Stimulated activated CD8-positive, alpha-beta memory T cell treated with anti-CD3 and anti-CD28 coated beads, Interleukin-4, amount 100 ng/mL, for 1 hour (primary cell): Measurements from ENCODE around the gene S100A16.
"Not testable (repeated sequence)": the region's sequence is repeated elsewhere in the genome, so short reads cannot be mapped to it uniquely, and the experiment has no call there.

Source experiments
- DNase-seq, 2 donors: peaks; one replicate each; pipeline ENCODE4 v3.0.0-alpha.2; 2020; ENCODE audit warnings: low read depth in 2 of 2, low spot score in 1 of 2

Gene S100A16

DNA sequence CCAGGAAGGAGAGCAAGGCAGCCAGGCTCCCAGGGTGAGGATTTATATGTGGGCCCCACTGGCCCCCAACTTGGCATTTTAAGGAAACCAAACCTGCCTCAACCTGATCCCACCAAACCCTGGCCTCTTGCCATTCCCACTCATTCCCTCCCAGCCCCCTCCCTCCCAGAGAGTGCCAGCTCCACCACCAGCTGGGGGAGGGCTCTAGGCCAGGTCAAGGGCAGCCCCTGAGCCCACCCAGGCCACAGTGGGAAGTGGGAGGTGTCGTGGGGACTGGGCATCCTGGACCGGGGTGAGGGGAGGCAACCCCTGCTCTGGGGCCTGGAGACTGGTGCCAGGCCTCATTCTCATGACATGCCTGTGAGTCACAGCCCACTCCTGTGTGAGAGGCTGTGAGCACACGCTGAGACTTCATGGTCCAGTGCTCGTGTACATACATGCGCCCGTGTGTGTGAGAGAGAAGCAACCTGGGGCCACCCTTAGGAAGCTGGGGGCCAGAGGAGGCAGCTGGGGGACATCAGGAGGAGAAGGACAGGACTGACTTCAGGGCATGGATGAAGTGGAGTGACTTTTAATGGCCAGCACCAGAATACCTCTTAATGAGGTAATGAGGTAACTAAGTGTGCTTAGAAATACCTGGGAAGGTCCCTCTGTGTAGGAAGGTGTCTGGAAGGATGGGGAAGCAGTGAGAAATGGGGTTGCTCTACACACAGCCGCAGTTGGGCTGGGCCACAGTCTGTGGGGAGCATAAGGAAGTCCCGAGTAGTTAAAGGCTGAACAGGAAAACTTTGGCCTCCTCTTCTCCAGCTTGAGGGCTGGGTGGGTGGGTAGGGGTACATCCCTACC is 47.2 kb downstream of the S100A16 start, which contains the start of gene S100A2:
TSS of gene S100A2 (minus strand) at position 316 of the 846 bp plus-strand sequence. CDS start 1,967 bp downstream, outside the sequence.
- no peak for DNase-seq

DNA sequence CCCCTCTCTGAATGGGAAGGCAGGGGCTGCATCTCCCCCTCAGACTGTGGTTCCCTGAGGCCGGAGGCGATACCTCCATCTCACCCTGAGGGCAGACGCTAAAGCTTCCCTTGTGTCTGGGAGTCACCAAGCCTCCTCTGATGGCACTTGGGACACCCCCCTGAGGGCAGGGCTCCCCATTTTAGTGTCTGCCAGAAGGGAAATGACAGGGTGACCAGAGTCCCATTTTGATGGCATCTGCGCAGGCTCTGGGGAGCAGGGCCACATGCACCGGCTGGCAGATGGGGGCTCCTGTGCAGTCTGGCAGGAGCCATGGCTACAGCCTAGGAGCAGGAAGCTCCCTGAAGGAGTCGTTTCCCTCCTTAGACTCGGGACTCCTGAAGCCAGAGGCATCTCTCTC is 48.9 kb downstream of the S100A16 start:
- no peak for DNase-seq

DNA sequence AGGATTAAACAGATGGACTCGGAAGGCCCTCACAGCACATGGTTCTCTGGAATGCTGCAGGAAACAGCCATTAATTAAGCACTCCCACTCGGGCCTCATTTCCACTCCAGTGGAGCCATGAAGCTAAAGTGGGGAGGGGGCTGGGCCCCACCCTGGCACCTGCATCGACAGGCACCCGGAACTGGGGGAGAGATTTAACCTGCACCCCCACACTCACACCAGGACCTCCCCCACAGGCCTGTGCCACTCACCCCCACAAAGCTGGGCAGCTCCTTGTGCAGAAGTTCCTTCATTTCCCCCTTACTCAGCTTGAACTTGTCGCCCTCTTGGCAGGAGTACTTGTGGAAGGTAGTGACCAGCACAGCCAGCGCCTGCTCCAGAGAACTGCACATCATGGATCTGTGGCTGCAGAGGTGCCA is 49.4 kb downstream of the S100A16 start:
- DNase-seq, result no peak

DNA sequence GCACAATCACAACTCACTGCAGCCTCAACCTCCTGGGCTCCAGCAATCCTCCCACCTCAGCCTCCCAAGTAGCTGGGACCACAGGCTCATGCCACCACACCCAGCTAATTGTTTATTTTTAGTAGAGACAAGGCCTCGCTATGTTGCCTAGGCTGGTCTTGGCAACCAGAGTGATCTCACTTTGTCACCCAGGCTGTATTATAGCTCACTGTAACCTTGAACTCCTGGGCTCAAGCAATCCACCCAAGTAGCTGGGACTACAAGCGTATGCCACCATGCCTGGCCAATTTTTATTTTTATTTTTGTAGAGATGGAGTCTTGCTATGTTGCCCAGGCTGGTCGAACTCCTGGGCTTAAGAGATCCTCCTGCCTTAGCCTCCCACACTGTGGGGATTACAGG is 50.9 kb downstream of the S100A16 start:
- not testable (repeated sequence) for DNase-seq

DNA sequence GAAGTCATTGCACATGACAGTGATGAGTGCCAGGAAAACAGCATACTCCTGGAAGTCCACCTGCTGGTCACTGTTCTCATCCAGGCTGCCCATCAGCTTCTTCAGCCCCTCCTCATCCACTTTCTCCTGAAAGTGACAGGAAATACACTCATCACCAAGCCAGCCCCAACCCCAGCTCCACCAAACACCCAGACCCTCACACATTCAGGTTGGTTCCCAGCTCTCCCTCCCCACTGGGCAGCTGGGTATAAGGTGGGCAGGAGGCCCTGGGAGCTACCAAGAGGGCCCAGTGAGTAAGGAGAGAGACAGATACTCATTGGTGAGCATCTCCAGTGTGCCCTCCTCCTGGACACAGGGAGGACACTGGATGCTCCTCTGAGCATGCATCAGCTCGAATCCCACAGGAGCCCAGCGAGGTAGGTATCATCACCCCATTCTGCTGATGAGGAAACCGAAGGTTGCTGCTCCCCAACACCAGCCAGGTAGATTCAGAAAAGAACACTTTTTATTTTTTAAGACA is 51.4 kb downstream of the S100A16 start:
- DNase-seq, result no peak

DNA sequence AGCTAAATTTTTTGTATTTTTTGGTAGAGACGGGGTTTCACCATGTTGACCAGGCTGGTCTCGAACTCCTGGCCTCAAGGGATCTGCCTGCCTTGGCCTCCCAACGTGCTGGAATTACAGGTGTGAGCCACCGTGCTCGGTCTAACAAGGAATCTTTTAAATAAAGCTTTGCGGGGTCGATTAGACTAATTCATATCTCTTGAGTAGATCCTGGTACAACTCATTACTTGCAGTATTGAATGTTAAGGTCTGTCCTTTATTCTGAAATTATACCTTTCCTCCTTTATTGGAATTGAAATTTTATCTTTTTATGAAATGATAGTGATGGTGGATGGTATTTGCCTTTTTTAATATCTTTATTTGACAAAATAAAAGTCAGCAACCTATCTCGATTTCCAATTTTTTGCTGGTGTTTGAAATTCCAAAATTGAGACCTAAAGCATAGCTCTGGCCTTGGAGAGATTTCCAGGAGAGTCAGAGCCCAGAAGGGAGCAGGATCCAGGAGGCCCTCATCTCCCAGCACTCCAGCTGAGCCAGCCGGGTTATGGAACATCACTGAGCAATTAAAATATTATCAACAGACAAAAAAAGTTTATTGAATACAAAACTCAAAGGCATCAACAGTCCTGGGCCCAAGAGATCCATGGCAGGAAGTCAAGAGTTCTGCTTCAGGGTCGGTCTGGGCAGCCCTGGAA is 52.0 kb downstream of the S100A16 start:
- no peak for DNase-seq

DNA sequence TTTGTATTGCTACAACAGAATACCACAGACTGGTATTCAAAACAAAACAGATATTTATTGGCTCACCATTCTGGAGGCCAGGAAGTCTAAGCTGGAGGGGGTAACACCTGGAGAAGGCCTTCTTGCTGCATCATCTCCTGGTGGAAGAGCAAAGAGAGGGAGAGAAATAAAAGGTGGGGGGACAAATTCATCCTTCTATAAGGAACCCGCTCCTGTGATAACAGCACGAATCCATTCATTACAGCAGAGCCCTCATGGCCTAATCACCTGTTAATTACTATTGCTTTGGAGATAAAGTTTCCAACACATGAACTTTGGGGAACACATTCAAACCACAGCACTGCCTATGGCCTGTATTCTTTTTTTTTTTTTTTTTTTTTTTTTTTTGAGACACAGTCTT is 52.7 kb downstream of the S100A16 start:
- DNase-seq, result no peak

GRCh38 chr1:153557877-153558276 is 55.1 kb downstream of the S100A16 start:
- DNase-seq, result no peak
